C4-2B (cell line): ENCODE measurements around the gene KAZN.
"Not testable (repeated sequence)": the region's sequence is repeated elsewhere in the genome, so short reads cannot be mapped to it uniquely, and the experiment has no call there.

ENCODE experiments used
- H3K27ac ChIP-seq: fragments of 450-650 bp; 2 replicates; pipeline ENCODE4 v1.5.1; 2017
- CTCF ChIP-seq: fragments of 450-650 bp; conservative IDR thresholded peaks from 2 replicates; pipeline ENCODE4 v1.5.1; 2017; ENCODE audit warnings: mild to moderate bottlenecking
- ZFX ChIP-seq: fragments of 450-650 bp; IDR thresholded peaks from 2 replicates; pipeline ENCODE4 v1.6.1; 2017

KAZN gene

GRCh38 chr1:15036101-15036500 is 437.6 kb downstream of the KAZN start:
- TF ChIP-seq CTCF (no peak), ZFX (no peak)
- H3K27ac ChIP-seq = no peak overlapping the region

- TF ChIP-seq CTCF = peak; percentile 36
- TF ChIP-seq ZFX = no peak
- no peak overlapping the region for H3K27ac ChIP-seq
Observed at GRCh38 chr1:15038232-15039016, 439.9 kb downstream of the KAZN start.

GRCh38 chr1:15039017-15039648 is 440.6 kb downstream of the KAZN start:
- TF ChIP-seq CTCF = no peak
- no peak for TF ChIP-seq ZFX

GRCh38 chr1:15039901-15040300 is 441.4 kb downstream of the KAZN start:
- no peak overlapping the region for H3K27ac ChIP-seq
- TF ChIP-seq CTCF (no peak), ZFX (no peak)

More at GRCh38 chr1:15039017-15039648, 440.6 kb downstream of the KAZN start:
- no peak overlapping the region for H3K27ac ChIP-seq

- not testable (repeated sequence) for H3K27ac ChIP-seq
Observed at GRCh38 chr1:15040685-15041084, 442.2 kb downstream of the KAZN start.

GRCh38 chr1:15042866-15043265 is 444.4 kb downstream of the KAZN start:
- no peak overlapping the region for H3K27ac ChIP-seq
- TF ChIP-seq ZFX = no peak
- TF ChIP-seq CTCF = no peak

GRCh38 chr1:15043934-15044333 is 445.4 kb downstream of the KAZN start:
- no peak for TF ChIP-seq ZFX
- no peak for TF ChIP-seq CTCF
- no peak overlapping the region for H3K27ac ChIP-seq

- TF ChIP-seq ZFX (no peak), CTCF (no peak)
- H3K27ac ChIP-seq = no peak overlapping the region
Observed at GRCh38 chr1:15045123-15045522, 446.6 kb downstream of the KAZN start.
